IMR-90 (cell line): ENCODE data around the gene MYL4.

Source experiments
- CEBPB ChIP-seq: IDR thresholded peaks from 2 replicates; pipeline ENCODE4 v1.6.1; 2012; ENCODE audit warnings: low read depth, low read length, improper control_type of control experiment
- RAD21 ChIP-seq: IDR thresholded peaks from 2 replicates; pipeline ENCODE4 v1.6.1; 2012; ENCODE audit warnings: low read length, improper control_type of control experiment
- TF ChIP-seq, protein P1 (sequence below): conservative IDR thresholded peaks from 2 replicates; pipeline ENCODE4 v1.5.1; 2012; ENCODE audit warnings: mild to moderate bottlenecking, low read depth, low read length, improper control_type of control experiment

DNA sequence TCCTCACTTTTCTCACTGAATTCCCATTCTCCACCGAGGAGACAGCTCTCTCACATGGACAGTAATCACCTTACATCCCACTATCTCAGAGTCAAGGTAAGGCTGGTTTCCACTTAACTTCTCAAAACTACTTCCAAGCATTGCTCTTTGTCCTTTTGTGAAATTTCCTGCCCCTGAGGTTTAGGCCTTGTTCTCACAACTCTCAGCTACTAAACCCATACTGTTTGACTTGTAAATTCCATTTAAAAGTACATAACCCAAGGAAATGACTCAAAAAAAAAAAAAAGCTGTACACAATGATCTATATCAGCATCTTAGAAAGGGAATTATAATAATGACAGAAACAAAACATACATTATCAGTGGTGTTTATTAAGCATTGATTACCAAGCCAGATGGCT lies 28.8 kb upstream of the MYL4 start:
- TF ChIP-seq, protein P1, sequence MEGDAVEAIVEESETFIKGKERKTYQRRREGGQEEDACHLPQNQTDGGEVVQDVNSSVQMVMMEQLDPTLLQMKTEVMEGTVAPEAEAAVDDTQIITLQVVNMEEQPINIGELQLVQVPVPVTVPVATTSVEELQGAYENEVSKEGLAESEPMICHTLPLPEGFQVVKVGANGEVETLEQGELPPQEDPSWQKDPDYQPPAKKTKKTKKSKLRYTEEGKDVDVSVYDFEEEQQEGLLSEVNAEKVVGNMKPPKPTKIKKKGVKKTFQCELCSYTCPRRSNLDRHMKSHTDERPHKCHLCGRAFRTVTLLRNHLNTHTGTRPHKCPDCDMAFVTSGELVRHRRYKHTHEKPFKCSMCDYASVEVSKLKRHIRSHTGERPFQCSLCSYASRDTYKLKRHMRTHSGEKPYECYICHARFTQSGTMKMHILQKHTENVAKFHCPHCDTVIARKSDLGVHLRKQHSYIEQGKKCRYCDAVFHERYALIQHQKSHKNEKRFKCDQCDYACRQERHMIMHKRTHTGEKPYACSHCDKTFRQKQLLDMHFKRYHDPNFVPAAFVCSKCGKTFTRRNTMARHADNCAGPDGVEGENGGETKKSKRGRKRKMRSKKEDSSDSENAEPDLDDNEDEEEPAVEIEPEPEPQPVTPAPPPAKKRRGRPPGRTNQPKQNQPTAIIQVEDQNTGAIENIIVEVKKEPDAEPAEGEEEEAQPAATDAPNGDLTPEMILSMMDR: no peak
- TF ChIP-seq RAD21: no peak
- no peak for TF ChIP-seq CEBPB
